Measurements from ENCODE around the gene PPIE.

- no peak for TF ChIP-seq CTCF (IDR thresholded peaks at IDR 0.05)
- no peak for TF ChIP-seq EP300 (IDR thresholded peaks at IDR 0.05)
Observed at GRCh38 chr1:39692152-39693074, 46.3 kb upstream of the PPIE start.
